GM13977 (cell line): ENCODE data around the gene ANGEL2.

ENCODE experiments used
- DNase-seq: peaks from one replicate; pipeline ENCODE4 v3.0.0; 2012; ENCODE audit warnings: low spot score
- in situ Hi-C: fragments of 300-500 bp; cut with MboI; formaldehyde crosslinking; loops from one replicate; pipeline ENCODE4 v1.12.0; 2022; ENCODE audit warnings: low sequenced_read_pairs, low pct_unique_long_range_greater_than_20kb, mixed read lengths, inconsistent platforms; ENCODE audit not compliant: unreplicated experiment
- TF ChIP-seq, protein P1 (sequence below): IDR thresholded peaks from 2 replicates; pipeline ENCODE4 v1.5.1; 2012; ENCODE audit warnings: mild to moderate bottlenecking, control low read depth; ENCODE audit not compliant: insufficient read depth; ENCODE audit errors: extremely low read depth, missing control alignments

ANGEL2 gene

DNA sequence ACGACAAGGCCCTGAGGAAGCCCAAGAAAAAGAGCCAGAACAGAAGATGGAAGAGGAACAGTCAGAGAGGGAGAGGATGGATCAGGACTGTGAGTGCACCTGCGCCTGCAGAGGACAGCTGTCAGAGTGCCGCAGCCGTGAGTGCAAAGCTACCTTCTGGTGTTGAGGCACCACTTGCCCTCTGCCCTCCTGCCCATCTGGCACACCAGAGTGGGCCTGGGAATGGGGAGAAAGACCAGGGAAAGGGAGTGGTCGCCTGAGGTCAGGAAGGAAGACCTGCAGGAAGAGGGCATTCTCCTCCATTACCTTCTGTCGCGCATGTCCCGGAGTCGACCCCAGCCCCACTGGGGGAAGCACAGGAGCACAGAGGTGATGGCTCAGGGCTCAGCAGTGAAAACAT is 39.1 kb downstream of the ANGEL2 start:
- in situ Hi-C loops = loop anchor here (25.0 kb wide), 2 partner anchors 314 to 514 kb away; no protein-coding TSS in a partner anchor
- TF ChIP-seq, protein P1, sequence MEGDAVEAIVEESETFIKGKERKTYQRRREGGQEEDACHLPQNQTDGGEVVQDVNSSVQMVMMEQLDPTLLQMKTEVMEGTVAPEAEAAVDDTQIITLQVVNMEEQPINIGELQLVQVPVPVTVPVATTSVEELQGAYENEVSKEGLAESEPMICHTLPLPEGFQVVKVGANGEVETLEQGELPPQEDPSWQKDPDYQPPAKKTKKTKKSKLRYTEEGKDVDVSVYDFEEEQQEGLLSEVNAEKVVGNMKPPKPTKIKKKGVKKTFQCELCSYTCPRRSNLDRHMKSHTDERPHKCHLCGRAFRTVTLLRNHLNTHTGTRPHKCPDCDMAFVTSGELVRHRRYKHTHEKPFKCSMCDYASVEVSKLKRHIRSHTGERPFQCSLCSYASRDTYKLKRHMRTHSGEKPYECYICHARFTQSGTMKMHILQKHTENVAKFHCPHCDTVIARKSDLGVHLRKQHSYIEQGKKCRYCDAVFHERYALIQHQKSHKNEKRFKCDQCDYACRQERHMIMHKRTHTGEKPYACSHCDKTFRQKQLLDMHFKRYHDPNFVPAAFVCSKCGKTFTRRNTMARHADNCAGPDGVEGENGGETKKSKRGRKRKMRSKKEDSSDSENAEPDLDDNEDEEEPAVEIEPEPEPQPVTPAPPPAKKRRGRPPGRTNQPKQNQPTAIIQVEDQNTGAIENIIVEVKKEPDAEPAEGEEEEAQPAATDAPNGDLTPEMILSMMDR = no peak
- no peak for DNase-seq

DNA sequence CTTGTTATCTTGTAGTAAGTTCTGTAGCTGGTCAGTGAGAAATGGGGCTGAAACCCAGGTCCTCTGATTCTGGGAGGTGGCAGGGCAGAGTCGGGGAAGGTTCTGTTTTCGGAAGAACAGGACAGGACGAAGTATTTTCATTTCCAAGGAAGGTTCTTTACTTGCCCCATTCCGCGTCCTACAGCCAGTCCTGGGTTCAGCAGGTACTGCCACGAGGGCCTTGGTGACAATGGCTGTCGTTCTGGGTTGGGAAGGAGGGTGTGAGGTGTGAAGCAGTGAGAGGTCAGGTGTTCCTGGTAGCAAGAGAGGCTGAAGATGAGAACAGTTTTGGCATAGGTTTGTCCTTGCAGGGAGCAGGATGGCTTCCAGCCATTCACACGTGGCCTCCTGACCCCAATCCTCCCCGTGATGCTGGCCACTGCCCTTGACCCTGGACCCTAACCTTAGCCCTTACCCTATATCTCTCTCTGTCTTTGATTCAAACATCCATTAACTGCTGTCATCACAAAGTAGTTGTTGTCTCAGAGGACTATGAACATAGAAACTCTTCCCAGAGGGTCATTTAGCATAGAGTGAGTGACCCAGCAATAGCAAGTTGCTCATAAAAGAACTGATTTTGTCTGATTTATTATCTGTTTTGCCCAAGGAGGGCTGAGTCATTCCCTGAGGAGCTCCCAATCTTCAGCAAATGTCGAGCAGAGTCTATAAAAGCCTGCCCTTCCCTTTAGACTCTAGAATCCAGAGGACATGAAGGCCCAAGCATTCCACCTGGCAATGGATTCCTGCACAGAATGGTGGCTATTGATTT is 40.4 kb downstream of the ANGEL2 start:
- TF ChIP-seq, protein P1 = no peak
- DNase-seq = no peak
- in situ Hi-C loops = loop anchor here (25.0 kb wide), 2 partner anchors 313 to 513 kb away; no protein-coding TSS in a partner anchor

DNA sequence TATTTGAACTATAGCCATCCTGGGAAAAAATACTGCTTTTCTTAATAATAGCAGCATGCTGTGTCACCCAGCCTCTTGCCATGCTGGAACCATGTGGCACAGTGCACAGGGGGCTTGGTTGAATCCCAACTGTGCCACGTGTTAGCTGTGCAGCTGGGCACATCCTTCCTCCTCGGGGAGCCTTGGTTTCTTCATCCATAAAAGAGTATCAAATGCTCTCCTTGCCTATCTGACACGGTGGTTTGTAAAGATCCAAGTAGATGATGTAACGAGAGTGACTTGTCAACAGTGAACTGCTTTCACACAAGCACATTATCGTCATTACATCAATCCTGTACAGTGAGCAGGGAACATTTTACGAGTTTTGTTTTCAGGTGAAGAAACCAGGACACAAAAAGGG is 41.0 kb downstream of the ANGEL2 start:
- TF ChIP-seq, protein P1 = no peak
- no peak for DNase-seq

DNA sequence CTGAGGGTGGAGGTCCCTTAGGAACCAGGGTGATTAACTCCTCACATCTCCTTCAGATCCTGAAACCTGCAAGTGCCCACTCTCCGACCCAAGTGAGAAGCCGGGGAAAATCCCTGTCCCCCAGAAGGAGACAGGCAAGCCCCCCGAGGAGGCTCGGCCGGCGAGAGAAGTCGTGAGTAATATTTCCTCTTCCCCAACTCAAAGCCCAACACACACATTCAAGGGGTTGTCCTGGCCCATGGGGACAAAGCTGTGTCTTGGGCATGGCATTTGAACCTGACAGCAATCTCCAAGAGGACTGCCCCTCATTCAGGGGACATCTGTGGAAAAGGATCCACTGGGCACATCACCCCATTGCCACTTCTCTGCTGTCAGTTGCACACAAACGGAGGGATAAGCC is 41.8 kb downstream of the ANGEL2 start:
- DNase-seq = no peak
- in situ Hi-C loops = no loop called here
- TF ChIP-seq, protein P1 = no peak

More for the DNA sequence above, 41.0 kb downstream of the ANGEL2 start:
- in situ Hi-C loops = loop anchor here (25.0 kb wide), 2 partner anchors 312 to 512 kb away; no protein-coding TSS in a partner anchor

DNA sequence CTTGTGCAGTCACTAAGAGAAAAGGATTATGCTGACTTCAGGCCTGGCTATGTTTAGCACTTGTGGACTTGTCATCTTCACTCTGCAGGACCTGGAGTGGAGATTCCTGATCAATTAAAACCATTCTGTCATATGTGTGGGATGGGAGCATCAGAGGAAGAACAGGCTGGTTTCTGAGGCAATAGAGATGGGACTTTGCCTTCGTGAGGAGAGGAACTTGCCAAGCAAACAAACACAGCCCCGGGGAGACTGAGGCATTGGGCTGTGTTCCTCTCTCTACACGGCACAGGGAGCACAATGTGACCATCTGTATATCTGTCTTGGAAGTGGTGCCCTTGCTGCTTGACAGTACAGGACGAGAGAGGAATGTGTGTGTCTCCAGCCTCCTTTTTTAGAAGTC is 42.2 kb downstream of the ANGEL2 start:
- in situ Hi-C loops = no loop called here
- DNase-seq = no peak
- TF ChIP-seq, protein P1 = no peak

DNA sequence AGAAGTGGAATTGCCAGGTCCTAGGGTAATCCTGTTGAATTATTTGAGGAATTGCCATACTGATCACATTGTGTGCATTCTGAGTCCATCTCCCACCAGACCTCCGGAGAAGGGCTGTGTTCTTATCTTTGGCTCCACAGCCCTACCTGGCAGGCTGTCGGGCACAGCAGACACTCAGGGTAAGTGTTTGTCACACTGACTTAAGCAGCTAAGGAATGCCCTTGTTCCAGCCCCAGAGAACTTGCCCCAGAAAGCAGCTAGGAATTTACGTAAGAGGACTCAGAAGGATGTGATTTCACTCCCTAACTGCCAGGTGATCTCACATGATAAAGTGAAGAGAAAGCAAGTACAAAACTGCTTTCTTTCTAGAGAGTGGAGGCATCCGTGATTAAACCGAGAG is 44.4 kb downstream of the ANGEL2 start:
- DNase-seq = no peak
- TF ChIP-seq, protein P1 = no peak
- in situ Hi-C loops = no loop called here

DNA sequence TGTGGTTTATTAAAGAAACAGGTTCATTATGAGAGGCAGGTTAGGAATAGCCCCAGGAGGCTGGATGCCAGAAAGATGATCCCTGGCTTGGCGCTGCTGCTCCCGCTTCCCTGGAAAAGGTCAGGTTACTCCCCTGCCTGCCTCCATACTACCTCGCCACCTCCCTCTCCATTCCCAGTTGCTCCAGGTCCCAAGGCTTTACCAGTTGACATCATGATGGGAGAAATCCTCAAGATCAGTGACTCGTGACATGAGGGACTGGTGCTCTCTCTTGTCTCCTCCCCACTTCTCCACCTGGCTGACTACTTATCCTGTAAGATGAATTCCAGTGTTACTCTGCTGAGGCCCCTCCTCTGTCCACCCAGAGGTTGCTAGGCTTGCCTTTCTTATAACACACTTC is 45.6 kb downstream of the ANGEL2 start:
- in situ Hi-C loops = no loop called here
- TF ChIP-seq, protein P1 = no peak
- no peak for DNase-seq
